HG02943 (cell line): ENCODE measurements around the gene NDUFS6.

Experiments used
- ATAC-seq: cut with Tn5 transposase; IDR thresholded peaks from one replicate; pipeline ENCODE4 v1.9.1; 2021; ENCODE audit warnings: mild to moderate bottlenecking, low read depth, moderate library complexity; ENCODE audit not compliant: unreplicated experiment

The NDUFS6 gene

DNA sequence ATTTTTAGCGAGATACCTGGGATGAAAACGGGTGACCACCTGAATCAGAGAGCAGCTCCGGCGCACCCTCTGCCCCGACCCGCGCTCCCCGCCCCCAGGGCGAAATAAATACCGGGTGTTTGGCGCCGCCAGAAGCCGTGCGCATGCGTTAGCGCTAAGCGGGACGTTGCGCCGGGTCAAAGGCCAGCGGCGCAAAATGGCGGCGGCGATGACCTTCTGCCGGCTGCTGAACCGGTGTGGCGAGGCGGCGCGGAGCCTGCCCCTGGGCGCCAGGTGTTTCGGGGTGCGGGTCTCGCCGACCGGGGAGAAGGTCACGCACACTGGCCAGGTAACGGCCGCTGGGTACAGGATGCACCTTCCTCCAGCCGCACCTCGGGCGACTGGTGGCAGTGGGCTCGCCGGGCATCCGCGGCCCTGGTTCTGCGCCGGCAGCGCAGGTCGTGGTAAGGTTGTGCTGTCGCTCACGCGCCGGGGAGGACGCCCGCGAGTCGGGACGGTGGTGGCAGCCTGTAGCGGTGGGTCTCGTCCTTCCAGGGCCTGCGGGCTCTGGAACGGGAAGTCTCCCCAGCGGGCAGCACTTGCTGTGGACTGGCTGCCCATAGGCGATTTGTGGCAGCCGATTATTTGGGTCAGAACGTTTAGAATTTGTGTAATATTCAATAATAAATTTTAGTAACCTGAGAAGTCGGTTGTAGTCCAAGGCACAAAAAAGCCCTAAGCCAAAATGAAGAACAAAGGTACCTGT is at the start of gene NDUFS6:
Gene NDUFS6, plus strand, starts transcription at position 186 of the 745 bp plus-strand sequence. Its CDS starts 11 bp downstream, at position 197.
- peak; percentile 69 for ATAC-seq

- ATAC-seq = no peak
Measured at GRCh38 chr5:1751864-1752822, 49.1 kb upstream of the NDUFS6 start.

GRCh38 chr5:1752881-1753280 is 48.3 kb upstream of the NDUFS6 start:
- ATAC-seq = no peak

DNA sequence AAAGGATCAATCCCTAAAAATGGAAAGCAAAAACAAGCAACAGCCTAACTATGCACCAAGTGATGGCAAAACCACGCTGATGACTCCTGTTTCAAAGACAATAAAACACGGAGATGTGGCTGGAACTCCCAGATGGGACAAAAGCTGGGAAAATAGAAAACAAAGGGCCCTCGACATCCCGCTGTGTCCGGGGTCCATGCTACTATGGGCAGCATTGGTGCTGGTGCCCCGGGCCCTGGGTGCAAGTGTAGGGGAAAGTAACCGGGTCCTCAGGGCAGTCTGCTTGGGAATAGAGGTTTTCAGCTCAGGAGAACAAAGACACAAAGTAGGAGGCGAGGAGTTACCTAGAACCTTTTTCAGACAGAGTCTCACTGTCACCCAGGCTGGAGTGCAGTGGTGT is 47.7 kb upstream of the NDUFS6 start:
- no peak for ATAC-seq

- no peak for ATAC-seq
Measured at GRCh38 chr5:1754531-1755220, 46.5 kb upstream of the NDUFS6 start.

DNA sequence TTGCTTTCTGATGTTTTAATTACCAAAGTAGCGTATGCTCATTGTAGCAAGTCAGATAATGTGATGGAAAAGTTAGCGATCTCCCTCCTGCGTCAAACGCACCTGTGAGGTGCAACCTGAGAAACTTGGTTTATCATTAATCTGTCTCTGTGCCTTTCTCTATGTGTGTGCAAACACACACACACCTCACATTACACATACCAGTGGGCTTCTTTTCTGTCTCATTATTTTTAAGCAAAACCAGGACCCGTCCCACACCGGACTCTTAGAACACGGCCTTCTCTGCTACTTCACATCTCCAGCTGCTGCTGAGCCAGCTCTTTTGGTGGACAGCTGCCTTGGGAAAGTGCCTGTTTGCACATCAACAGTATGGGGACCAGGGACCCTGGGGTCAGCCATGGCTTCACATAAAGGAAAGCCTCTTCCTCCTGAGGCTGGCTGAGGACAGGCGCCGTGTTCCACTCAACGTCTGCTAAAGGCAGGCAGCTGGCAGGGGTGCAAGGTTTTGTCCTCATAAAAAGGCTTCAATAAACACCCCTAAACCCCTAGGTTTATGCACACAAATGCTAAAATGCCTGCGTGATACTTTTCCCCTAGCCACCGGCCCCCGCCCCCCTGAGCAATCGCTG is 45.8 kb upstream of the NDUFS6 start:
- no peak for ATAC-seq

- ATAC-seq = no peak
Measured at GRCh38 chr5:1756481-1756880, 44.7 kb upstream of the NDUFS6 start.

- ATAC-seq = no peak
Measured at GRCh38 chr5:1757511-1757910, 43.7 kb upstream of the NDUFS6 start.

DNA sequence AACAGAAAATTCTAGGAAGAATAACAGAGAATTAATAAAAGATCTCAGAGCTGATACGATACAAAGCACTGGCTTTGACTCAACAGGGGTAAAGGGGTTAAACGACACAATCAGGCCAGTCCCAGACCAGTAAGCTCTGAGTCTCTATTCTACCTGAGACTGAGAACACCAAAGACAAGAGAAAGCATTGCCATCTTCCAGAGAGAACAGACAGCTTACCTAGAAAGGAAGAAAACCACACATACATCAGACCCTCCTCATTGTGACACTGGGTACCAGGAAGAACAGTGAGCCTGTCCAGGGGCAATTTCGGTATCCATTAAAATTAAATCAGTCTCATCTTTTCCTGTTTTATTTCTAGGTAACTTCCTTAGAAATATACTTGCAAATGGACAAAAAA is 42.6 kb upstream of the NDUFS6 start:
- ATAC-seq = no peak

GRCh38 chr5:1759378-1759970 is 41.7 kb upstream of the NDUFS6 start:
- ATAC-seq = no peak

DNA sequence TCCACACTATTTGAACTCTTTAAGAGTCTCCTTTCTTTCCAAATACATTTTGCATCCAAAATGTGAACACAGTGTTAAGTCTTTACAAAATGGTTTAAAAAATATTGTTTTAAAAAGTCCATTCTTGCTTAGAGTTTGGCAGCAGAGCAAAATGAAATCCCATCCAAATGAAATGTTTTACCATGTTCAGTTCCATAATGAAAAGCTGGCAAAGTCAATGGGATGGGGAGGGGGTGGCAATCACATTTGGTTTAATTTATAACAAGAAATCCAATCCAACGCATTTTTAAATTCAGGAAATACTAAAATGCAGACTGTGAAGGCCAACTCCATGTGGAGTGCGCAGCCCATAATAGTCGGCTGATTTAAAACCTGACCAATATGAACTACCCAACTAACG is 41.0 kb upstream of the NDUFS6 start:
- ATAC-seq = no peak

DNA sequence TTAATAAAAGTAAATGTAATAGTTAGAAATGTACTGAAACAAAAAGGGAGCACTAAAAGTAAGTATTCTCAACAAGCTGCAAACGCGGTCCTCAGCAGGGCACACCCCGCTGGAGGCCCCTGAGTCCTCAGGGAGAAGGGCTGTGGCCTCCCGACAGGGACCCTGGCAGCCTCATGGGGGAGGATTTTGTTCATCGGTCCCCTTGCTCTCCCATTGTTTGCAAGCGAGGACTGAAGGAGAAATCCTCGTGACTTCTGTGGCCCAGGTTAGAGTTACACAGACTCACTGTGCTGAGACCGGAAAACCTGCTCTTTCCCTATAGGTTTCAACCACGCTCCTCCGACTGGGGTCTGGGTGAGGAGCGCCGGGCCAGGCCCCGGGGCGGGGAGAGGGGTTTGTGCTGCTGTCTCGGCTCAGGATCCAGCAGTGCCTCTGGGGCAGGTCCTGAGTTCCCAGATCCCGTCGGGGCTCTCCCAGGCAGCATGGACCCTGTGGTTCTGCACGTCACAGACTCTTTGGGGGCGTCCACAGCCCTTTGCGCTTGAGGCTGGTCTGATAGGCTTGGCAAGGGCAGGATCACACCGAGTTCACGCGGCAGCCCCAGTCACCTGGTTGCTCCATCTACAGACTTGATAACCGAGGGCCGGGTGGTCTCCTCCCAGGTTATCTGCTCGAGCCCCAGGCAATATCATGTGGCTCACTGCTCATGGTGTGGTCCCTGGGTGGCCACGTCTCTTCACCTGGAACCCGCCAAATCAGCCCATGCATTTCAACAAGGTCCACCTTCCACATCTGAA is 40.4 kb upstream of the NDUFS6 start:
- ATAC-seq = no peak

- no peak for ATAC-seq
Measured at GRCh38 chr5:1761453-1761755, 39.8 kb upstream of the NDUFS6 start.

DNA sequence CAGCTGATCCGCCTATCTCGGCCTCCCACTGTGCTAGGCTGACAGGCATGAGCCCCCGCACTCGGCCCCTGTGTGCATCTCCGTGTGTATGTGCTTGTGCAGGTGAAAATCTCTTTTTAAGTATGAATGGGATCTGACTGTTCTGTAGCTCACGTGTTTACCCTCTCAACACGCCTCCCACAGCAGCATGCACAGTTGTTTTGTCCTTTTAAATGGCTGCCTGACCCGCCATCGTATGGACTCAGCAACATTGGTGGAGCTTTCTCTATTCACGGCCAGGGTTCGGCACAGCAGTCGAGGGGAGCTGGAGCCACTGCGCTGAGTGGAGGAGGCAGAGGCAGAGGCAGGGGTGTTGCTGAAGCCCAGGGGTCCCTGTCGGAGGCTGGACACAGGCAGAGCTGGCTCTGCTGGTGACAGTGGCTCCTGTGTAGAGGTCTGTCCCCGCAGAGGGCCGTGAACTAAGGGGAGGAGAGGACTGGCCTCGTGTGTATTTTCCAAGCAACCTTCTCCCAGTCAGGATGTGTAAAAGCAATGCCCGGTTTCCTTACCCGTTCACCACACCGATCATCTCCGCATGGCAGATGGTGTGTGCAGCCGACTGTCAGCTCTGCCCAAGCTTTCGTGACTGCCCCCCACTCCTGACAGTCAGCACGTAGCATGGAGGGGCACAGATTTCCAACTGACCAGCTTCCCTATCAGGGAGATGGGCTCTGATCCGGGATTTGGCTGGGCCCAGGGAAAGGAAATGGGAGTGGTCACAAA is 38.9 kb upstream of the NDUFS6 start:
- ATAC-seq = no peak

GRCh38 chr5:1762883-1763547 is 38.2 kb upstream of the NDUFS6 start:
- ATAC-seq = no peak

DNA sequence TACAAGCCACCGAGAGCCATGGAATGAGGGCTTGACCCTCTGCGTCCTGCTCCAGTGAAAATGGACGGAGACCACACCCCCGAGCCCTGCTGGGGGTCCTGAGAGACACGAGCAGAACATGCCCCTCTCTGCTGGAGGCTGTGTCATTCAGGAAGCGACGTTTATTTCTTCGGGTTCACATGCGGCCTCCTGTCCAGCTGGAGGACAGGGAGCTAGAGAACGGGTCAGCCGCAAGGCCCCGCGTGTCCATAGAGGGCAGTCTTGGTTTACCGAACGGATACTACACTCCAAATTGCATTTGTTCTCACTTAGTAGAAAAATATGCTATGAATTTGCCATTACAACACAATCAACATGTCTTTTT is 37.7 kb upstream of the NDUFS6 start:
- no peak for ATAC-seq

DNA sequence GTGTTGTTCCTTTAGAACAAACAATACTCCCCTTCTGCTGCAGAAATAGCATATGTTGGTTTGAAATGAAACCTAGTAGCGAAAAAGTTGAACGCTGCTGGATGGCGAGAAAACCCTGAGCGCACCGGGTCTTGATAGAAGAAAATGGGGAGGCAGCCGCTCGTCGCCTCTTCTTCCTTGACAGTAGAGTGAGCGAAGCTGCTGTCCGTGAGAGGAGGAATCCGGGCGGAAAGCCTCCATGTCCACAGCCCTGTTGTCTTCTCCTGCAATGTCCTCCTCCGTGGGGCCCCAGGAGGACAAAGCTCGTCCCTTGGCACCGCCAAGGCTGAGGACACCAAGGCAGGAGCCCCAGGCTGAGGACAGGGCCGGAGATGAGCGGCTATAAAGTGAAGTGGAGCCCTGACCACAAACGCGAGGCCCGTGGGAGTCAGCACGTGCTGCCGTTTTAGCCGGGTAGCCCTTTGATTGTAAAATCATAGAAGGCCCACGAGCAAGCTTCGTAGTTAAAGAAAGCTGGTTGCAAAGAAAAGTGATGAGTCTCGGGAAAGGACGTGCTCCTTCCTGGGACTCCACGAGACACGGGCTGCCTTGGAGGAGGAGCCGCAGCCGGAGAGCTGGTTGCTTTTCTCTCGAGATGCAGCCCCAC is 37.1 kb upstream of the NDUFS6 start:
- ATAC-seq = no peak

- ATAC-seq = no peak
Measured at GRCh38 chr5:1764606-1764960, 36.6 kb upstream of the NDUFS6 start.
